PC-3 (cell line): ENCODE measurements around the gene CHEK2.

Source experiments
- CTCF ChIP-seq: fragments of 300-600 bp; sonication (generic); conservative IDR thresholded peaks from 2 replicates; pipeline ENCODE4 v1.5.1; 2017; ENCODE audit warnings: antibody characterized with exemption, low read depth, mild to moderate bottlenecking, low read length
- EZH2 ChIP-seq: fragments of 300-600 bp; sonication (generic); IDR thresholded peaks from one replicate; pipeline ENCODE4 v1.6.1; 2017; ENCODE audit warnings: antibody characterized with exemption, mild to moderate bottlenecking, low read length; ENCODE audit not compliant: unreplicated experiment
- EZH2phosphoT487 ChIP-seq: fragments of 300-600 bp; sonication (generic); IDR thresholded peaks from 2 replicates; pipeline ENCODE4 v1.6.1; 2018; ENCODE audit warnings: mild to moderate bottlenecking, antibody characterized with exemption, low read length, borderline replicate concordance

GRCh38 chr22:28766628-28767027, 25.0 kb upstream of the CHEK2 start:
- TF ChIP-seq EZH2phosphoT487 (no peak), CTCF (no peak), EZH2 (no peak)
